ENCODE results near the gene ST13. TPM values are rescaled to one million over a fixed set of nuclear protein-coding genes. Genes with fewer than 3 reads are reported as not detected.

Gene ST13
- total RNA-seq (2022; extraction: Qiagen RNA extraction; ENCODE audit: low read depth) = 152 to 216 TPM (median 168 TPM) in 5 replicates

DNA sequence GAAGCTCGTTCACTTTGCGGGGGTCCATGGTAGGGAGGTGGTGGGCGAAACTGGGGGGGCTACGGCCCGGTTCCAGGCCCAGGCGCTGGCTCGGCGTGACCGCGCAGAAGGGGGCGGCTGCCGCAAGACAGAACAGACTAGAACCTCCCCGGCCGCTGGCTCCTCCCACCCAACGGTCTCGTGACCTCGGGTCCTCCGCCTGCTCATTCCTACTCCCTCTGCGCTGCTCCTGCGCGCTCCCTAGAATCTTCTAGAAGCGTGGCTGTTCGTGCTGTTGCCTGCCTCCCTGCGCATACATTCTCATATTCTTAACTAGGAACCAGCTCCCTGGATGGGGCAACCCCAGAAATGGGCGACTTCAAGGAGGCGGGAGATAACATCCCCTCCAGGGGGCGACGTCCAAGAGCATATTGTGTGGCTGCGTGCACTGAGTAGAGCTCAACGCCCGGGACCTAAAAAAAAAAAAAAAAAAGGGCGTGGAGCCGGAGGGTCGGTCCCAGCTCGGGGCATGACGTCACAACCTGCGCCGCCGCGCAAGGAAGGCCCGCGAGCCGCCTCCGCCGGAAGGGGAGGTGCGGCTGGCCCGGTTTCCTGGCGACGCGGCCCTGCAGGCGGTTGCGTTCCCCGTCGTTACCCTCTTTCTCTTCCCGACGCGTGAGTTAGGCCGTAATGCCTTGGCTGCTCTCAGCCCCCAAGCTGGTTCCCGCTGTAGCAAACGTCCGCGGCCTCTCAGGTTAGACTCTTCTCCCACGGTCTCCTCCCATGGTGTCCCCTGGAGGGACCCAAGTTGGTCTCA, at the start of gene ST13, which contains the start of gene XPNPEP3:
TSS of gene ST13 (minus strand) at position 127 of the 796 bp plus-strand sequence. CDS start at position 28, 99 bp downstream.
TSS of gene XPNPEP3 (plus strand) at position 636 of the 796 bp plus-strand sequence. CDS start at position 670, 34 bp downstream.

DNA sequence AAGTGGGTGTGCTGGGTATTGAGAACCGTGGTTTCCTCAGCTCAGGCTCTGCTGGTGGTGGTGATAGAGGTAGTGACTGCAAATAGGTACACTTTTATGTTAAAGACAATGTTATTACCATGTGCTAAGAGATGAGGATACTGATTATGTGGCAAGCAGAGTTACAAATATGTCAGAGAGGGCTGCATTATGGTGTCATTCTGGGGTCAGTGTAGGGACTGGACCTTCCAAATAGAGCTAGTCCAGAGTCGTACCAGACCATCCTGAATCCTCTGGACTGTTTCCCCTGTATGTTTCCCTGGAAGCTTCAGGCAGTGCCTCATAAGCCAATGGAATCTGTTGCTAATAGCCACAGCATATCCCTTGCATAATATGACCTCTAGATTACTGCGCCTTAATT, 5.6 kb upstream of the ST13 start, which contains the start of gene DNAJB7:
TSS of gene DNAJB7 (minus strand) at position 101 of the 400 bp plus-strand sequence. CDS start 119 bp downstream, outside the sequence.

DNA sequence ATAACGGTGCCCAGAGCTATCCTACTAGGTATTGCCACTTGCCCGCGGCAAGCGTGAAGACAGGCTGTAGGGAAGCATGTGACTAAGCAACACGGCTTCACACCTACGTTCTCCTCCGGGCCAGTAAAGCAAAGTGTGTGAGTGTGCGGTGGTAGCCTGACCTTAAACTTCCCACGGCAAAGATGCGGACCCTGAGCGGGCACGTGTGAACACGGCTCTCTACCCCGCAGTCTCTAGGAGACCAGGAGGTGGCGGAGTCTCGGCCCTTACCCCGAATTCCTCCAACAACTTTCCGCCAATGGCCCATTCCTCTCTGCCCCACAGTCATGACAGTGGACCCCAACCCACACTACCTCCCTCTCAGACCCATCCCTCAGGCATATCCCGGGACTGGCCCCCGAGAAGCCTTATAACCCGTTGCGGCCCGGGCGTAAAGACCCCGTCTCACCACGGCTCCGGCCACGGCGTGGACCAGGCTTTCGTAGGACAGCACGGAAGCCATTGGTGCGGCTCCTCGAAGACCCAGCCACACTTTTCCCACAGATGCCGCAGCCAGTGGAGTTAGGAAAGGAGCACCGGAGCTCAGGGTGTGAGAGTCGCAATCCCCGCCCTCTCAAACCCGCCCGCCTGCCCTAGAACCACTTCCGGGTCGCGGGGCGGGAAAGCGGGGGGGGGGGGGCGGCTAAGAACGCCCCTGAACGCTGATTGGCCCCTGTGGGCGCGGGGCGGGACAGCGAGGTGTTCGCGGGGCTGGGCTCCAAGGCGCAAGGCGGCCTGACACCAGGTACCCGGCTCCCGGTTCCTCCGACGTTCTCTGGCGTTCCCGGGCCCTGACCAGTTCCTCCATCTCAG, 37.5 kb downstream of the ST13 start, which contains the start of gene SLC25A17:
TSS of gene SLC25A17 (minus strand) at position 600 of the 852 bp plus-strand sequence. CDS start at position 502, 98 bp downstream.

Other genes starting within 250 kb of the ST13 start
- gene MRTFA, start 219.9 kb downstream of the ST13 start, total RNA-seq (2022; extraction: Qiagen RNA extraction; ENCODE audit: low read depth) = 32.1 to 61.6 TPM (median 49.9 TPM) in 5 replicates
- gene MCHR1, start 177.2 kb downstream of the ST13 start, total RNA-seq (2022; extraction: Qiagen RNA extraction; ENCODE audit: low read depth) = not detected in 5 replicates
- 19.2 to 25.1 TPM (median 20.8 TPM) in 5 replicates for gene SLC25A17, start 37.3 kb downstream of the ST13 start, total RNA-seq (2022; extraction: Qiagen RNA extraction; ENCODE audit: low read depth)
- 5.7 to 9.9 TPM (median 9.4 TPM) in 5 replicates for gene XPNPEP3, start 509 bp upstream of the ST13 start, total RNA-seq (2022; extraction: Qiagen RNA extraction; ENCODE audit: low read depth)
- not detected in 5 replicates for gene DNAJB7, start 5.5 kb upstream of the ST13 start, total RNA-seq (2022; extraction: Qiagen RNA extraction; ENCODE audit: low read depth)
- gene RBX1, start 94.7 kb upstream of the ST13 start, total RNA-seq (2022; extraction: Qiagen RNA extraction; ENCODE audit: low read depth) = 45.6 to 53.9 TPM (median 50.4 TPM) in 5 replicates
- gene EP300, start 236.0 kb upstream of the ST13 start, total RNA-seq (2022; extraction: Qiagen RNA extraction; ENCODE audit: low read depth) = 16.2 to 22.7 TPM (median 20.1 TPM) in 5 replicates